RKO (cell line): ENCODE data around the gene TNFRSF14.
A peak's percentile ranks its signal among the peaks of the same experiment; 100 is the strongest.

Source experiments
- DNase-seq: peaks from one replicate; pipeline ENCODE4 v3.0.0-alpha.2; 2016; ENCODE audit warnings: low spot score

TNFRSF14 gene

GRCh38 chr1:2556277-2556677 is at the start of gene TNFRSF14:
TNFRSF14 (plus strand) TSS chr1:2556371; CDS start chr1:2556665, 294 bp downstream.
- DNase-seq, result peak; percentile 48

GRCh38 chr1:2506901-2507565 is 49.1 kb upstream of the TNFRSF14 start:
- DNase-seq, result no peak

GRCh38 chr1:2507744-2508155 is 48.4 kb upstream of the TNFRSF14 start:
- DNase-seq, result no peak

- DNase-seq, result no peak
Observed at GRCh38 chr1:2508180-2508579, 48.0 kb upstream of the TNFRSF14 start.

- no peak for DNase-seq
Observed at GRCh38 chr1:2508751-2509150, 47.4 kb upstream of the TNFRSF14 start.

GRCh38 chr1:2509589-2509988 is 46.6 kb upstream of the TNFRSF14 start:
- DNase-seq, result no peak

- DNase-seq, result no peak
Observed at GRCh38 chr1:2510366-2511155, 45.6 kb upstream of the TNFRSF14 start.

- DNase-seq, result no peak
Observed at GRCh38 chr1:2512862-2513421, 43.2 kb upstream of the TNFRSF14 start.

GRCh38 chr1:2513939-2514652 is 42.1 kb upstream of the TNFRSF14 start:
- no peak for DNase-seq

GRCh38 chr1:2514863-2515762 is 41.1 kb upstream of the TNFRSF14 start:
- DNase-seq, result no peak

GRCh38 chr1:2515763-2516080 is 40.4 kb upstream of the TNFRSF14 start:
- no peak for DNase-seq

GRCh38 chr1:2516124-2516523 is 40.0 kb upstream of the TNFRSF14 start:
- no peak for DNase-seq

GRCh38 chr1:2516946-2517345 is 39.2 kb upstream of the TNFRSF14 start:
- no peak for DNase-seq

GRCh38 chr1:2517966-2518365 is 38.2 kb upstream of the TNFRSF14 start:
- no peak for DNase-seq

- DNase-seq, result no peak
Observed at GRCh38 chr1:2518528-2518927, 37.6 kb upstream of the TNFRSF14 start.

GRCh38 chr1:2519029-2519685 is 37.0 kb upstream of the TNFRSF14 start:
- DNase-seq, result no peak

- no peak for DNase-seq
Observed at GRCh38 chr1:2519729-2520128, 36.4 kb upstream of the TNFRSF14 start.

- no peak for DNase-seq
Observed at GRCh38 chr1:2520206-2520605, 36.0 kb upstream of the TNFRSF14 start.

GRCh38 chr1:2520806-2521205 is 35.4 kb upstream of the TNFRSF14 start:
- no peak for DNase-seq

GRCh38 chr1:2522230-2522629 is 33.9 kb upstream of the TNFRSF14 start:
- DNase-seq, result no peak
